DMS53 treated with DMSO at 0.1 percent for 48 hours (cell line): Measurements from ENCODE around the gene GBA3.

Source experiments
- DNase-seq: peaks from one replicate; lab custom pipeline; 2025; ENCODE audit not compliant: unreplicated experiment; lab: John Stamatoyannopoulos, UW

The GBA3 gene

DNA sequence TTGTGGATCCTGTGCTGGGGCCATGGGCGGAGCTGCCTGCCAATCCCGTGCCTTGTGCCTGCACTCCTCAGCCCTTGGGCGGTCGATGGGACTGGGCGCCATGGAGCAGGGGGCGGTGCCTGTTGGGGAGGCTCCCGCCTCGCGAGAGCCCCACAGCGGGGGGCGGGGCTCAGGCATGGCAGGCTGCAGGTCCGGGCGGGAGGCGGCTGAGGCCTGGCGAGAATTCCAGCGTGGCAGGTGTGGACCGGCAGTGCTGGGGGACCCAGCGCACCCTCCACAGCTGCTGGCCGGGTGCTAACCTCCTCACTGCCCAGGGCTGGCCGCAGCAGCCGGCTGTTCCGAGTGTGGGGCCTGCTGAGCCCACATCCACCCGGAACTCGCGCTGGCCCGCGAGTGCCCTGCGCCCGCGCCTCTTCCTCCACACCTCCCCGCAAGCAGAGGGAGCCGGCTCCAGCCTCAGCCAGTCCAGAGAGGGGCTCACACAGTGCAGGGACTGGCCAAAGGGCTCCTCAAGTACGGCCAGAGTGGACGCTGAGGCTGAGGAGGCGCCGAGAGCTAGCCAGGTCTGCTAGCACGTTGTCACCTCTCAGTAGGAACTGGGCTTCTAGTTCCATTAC, 85.9 kb downstream of the GBA3 start:
- DNase-seq = no peak

DNA sequence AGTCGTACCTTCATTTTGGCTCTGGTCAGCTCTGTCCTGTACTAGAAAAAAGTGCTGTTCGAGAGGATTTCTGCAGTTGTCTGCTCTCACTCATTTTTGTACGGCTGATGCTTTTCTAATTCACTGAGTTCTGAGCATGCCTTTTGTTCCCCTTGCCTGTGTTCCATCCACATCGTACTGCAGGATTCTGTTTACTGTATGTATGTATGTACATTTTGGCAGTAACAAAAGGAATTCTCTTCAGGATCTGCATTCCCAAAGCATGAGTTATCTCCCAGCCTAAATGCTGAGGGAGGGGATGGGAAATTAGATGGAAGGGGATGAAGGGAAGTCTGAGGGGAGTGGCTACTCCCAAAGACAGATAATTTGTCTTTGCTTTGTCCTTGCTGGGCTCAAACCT, 87.6 kb downstream of the GBA3 start:
- DNase-seq = no peak

- no peak for DNase-seq
These were observed 88.1 kb downstream of the GBA3 start for GRCh38 chr4:22780797-22781196.

DNA sequence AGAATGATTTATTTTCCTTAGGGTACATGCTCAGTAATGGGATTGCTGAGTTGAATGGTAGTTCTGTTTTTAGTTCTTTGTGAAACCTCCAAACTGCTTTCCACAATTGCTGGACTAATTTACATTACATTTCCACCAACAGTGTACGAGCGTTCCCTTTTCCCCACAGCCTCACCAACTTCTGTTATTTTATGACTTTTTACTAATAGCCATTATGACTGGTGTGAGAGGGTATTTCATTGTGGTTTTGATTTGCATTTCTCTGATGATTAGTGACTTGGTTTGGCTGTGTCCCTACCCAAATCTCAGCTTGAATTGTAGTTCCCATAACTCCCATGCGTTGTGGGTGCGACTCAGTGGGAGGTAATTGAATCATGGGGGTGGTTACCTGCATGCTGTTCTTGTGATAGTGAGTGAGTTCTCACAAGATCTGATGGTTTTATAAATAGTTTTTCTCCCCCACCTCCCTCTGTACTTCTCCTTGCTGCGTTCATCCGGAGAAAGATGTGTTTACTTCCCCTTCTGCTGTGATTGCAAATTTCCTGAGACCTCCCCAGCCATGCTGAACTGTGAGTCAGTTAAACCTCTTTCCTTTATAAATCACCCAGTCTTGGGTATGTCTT, 95.1 kb downstream of the GBA3 start:
- DNase-seq = no peak

- DNase-seq = no peak
These were observed 97.9 kb downstream of the GBA3 start for GRCh38 chr4:22790631-22791030.

DNA sequence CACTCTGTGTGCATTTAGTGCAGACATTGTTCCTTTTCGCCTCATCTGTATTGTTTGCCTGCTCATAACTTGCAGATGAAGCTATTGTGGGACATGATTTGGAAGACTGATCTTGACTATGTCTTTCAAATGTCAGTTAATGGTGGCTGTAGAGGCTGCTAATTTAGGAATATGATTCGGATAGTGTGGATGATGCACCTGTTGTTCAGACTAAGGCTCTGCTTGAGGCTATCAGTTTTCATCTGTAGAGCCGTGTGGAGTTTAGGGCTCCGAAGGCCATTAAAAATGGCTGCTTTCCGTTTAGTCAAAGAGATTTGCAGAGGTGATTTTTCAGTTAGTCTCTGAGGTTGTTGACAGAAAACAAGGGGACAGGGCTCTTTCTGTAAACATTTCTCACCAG, 102.0 kb downstream of the GBA3 start:
- no peak for DNase-seq

- no peak for DNase-seq
These were observed 108.7 kb downstream of the GBA3 start for GRCh38 chr4:22801391-22801790.

GRCh38 chr4:22802876-22803275, 110.1 kb downstream of the GBA3 start:
- no peak for DNase-seq

GRCh38 chr4:22803512-22803911, 110.8 kb downstream of the GBA3 start:
- no peak for DNase-seq

- no peak for DNase-seq
These were observed 122.2 kb downstream of the GBA3 start for GRCh38 chr4:22814906-22815305.

DNA sequence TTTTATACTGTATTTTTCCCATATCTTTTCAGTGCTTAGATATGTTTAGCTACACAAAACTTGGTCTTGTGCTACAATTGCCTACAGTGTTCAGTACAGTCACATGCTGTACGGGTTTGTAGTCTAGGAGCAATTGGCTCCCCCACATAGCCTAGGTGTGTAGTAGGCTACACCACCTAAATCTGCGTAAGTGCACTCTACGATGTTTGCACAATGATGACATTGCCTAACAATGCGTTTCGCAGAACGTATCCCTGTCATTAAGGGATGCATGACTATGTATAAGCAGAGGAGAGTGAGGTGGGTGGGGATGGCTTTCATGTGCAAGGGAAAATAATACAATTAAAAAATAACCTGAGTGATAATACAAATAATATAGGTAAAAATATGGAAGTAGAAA, 131.4 kb downstream of the GBA3 start:
- peak; percentile 50 for DNase-seq

DNA sequence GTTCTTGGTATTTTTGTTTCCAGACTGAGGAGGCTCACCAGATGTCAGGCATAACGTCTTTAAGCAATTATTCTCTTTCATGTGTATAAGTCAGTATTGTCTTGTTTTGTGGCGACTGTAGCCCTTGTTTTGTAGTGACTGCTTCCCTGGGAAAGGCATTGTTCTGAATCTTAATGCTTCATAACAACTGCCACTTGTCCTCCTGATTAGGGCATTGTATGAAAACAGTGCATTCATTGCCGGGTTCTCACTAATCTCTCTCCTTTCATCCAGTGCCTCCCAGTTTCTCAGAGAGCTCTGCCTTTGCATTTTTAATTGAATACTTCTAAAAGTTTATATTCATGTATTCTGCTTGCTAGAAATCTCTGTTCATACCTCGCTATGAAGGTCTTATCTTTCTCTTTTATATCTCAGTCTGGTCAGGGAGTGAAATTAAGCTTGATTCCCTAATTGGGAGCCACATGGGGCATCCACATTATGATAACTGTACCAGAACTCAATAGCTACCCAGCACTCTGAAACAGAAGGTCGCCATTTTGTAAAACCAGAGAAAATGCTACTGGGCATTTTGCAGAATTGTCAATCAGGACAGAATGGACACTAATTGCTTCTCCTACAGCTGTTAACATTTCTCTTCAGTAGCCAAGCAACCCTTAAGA, 149.8 kb downstream of the GBA3 start:
- no peak for DNase-seq

- no peak for DNase-seq
These were observed 155.6 kb downstream of the GBA3 start for GRCh38 chr4:22848332-22848731.

DNA sequence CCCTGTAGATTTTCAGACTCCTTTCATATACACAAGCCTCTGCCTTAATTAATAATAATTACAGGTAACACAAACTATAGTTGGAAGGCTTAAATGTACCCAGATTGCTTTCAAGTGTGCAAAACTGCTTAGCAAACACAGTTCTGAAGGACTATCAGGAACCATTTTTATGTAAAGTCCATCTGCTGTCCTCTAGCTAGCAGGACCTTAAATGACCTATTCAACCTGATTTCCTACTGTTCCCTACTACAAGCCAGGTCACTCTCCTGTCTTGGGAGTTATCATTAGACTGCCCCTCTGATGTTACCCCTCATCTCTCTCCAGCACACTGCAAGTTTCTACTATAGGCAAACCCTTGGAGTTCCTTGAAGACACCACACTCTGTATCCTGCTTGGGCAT, 157.3 kb downstream of the GBA3 start:
- no peak for DNase-seq

- no peak for DNase-seq
These were observed 157.9 kb downstream of the GBA3 start for GRCh38 chr4:22850630-22851029.

- DNase-seq = no peak
These were observed 164.7 kb downstream of the GBA3 start for GRCh38 chr4:22857411-22857810.

DNA sequence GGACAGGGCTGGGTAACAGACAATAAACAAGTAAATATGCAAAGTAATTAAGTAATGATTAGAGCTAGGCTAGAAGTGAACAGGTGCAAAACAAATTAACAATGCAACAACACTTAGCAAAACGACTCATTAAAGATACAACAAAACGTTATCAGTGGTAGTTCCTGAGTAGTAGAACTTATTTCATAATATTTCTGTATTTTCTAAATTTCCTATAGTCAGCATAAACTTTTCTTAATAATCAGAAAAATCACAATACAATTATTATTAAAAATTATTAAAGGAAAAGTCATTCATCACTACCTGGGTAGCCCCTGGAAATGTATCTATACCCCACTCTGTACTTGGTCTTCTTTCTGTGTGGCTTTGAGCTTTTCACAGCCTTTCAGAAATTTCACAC, 166.6 kb downstream of the GBA3 start:
- DNase-seq = no peak
